Omental fat pad (tissue), 4 donors: ENCODE data around the gene CACNA1D. TPM values are rescaled to one million over a fixed set of nuclear protein-coding genes. Genes with fewer than 3 reads are reported as not detected.

ENCODE experiments used
- ATAC-seq: fragments of 150-250 bp; one replicate; pipeline ENCODE4 v1.9.1; 2016; ENCODE audit warnings: mild to moderate bottlenecking, moderate library complexity; ENCODE audit not compliant: low FRiP score
- DNase-seq: peaks from one replicate; pipeline ENCODE4 v3.0.0-alpha.2; 2019; ENCODE audit warnings: low spot score
- total RNA-seq, 4 donors: library from RNA; depleted of rRNA; stranded (reverse); fragments of >200 nt; gene quantifications; one replicate each; pipeline ENCODE4 v1.1.0, GENCODE V29; 2016
- TF ChIP-seq, protein P1 (sequence below), 3 donors: fragments of 450-650 bp; IDR thresholded peaks; one replicate each; pipeline ENCODE4 v1.5.1; 2016 to 2017; ENCODE audit warnings: antibody characterized with exemption in 3 of 3, mild to moderate bottlenecking in 3 of 3, moderate library complexity in 2 of 3

Gene CACNA1D
- total RNA-seq, 4 donors from 2014 or later, result 0.24 to 1.8 (median 0.74) TPM

DNA sequence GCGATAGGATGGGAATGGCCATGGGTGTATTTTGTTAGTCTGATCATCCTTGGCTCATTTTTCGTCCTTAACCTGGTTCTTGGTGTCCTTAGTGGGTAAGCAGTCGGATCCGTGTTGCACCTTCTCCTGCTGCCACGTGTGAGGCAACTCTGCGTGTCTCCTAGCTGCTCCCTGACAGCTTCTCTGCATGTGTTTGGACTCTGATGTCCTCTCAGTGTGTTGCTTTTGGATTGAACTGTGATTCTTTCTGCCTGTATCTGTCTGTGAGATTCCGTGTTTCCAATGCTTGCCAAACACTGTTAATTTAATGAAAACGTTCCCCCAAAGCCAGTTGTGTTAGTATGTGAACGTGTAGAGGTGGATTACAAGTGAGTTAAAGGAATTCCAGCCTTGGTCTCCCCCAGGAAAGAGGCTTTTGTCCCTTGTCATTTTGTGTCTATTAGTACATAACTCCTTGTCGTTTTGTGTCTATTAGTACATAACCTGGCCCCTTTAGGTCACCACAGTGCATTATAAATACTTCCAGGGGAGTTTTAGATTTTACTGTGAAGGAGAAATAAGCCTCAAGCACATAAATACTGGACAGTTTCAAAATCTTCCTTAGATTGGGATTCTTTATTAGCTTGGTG, 179.4 kb downstream of the CACNA1D start:
- DNase-seq (no peak), ATAC-seq (no peak)
- TF ChIP-seq, protein P1, sequence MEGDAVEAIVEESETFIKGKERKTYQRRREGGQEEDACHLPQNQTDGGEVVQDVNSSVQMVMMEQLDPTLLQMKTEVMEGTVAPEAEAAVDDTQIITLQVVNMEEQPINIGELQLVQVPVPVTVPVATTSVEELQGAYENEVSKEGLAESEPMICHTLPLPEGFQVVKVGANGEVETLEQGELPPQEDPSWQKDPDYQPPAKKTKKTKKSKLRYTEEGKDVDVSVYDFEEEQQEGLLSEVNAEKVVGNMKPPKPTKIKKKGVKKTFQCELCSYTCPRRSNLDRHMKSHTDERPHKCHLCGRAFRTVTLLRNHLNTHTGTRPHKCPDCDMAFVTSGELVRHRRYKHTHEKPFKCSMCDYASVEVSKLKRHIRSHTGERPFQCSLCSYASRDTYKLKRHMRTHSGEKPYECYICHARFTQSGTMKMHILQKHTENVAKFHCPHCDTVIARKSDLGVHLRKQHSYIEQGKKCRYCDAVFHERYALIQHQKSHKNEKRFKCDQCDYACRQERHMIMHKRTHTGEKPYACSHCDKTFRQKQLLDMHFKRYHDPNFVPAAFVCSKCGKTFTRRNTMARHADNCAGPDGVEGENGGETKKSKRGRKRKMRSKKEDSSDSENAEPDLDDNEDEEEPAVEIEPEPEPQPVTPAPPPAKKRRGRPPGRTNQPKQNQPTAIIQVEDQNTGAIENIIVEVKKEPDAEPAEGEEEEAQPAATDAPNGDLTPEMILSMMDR (IDR thresholded peaks at IDR 0.05), result no peak

DNA sequence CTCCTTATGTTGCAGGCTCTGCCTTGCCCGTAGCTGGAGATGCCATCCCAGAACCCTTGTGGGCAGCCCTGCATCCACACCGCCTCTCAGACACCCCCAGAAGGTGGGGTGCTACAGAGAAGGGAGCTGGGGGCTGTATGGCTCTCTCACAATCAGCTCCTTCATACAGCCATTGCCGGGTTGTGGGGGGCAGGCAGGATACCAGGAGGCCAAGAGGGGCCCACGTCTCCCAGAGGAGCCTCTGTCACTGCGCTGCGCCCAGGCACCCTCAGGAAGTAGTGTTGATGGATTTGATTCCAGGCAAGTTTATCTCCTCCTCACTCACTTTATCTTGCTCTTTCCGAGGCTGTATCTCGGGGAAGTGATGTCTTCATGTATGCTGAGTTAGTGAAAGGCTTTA, 180.2 kb downstream of the CACNA1D start:
- DNase-seq (no peak), ATAC-seq (no peak)
- TF ChIP-seq, protein P1 (IDR thresholded peaks at IDR 0.05), result no peak

DNA sequence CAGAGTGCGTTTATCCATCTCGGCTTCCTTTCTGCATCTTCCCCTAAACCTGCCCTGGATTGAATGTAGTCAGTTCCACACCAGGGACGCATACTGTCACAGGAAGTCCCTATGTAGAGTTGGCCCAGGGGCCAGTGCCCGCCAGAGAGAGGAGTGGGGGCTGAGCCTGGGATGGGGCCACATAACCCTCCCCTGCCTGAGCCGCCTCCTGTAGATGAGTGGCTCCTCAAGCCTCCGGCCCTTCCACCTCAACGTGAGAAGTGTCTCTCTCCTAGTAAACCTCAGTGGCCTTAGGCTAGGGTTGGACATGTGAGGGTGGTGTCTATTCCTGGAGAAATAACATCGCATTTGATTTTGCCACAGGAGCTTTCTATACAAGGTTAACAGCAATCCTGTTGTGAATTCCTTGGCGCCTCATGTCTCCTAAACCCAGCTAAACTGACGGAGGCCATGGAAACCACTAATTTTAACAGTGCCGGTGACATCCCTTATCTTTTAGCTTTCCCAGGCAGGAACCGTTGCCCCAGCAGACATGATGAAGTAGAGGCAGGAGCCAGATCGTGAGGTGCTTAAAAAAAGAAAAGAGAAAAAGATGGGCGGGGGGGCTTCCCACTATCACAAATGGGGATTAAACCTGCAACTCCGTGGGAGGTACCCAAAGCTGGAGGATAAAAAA, 180.7 kb downstream of the CACNA1D start:
- no peak for ATAC-seq
- DNase-seq, result no peak
- TF ChIP-seq, protein P1 (IDR thresholded peaks at IDR 0.05), result no peak

DNA sequence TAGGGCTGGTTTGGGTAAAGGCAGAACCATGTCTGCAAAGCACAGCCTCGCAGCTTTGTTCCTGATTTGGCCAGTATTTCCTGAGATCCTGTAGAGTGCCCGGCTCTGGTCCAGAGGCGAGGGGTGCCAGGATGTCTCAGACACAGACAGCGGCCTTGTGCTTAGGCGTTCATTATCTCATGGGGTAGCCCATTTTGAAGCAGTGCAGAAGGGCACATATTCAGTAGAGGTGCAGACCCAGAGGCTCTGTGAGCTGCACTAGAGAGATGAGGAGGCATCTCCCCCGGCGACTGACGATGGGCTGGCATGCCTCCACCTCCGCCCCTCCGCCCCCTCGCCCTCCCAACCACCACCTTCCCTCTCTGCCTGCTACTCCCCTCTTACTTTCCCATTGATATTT, 181.5 kb downstream of the CACNA1D start:
- TF ChIP-seq, protein P1 (IDR thresholded peaks at IDR 0.05), result no peak
- no peak for ATAC-seq
- DNase-seq, result no peak

DNA sequence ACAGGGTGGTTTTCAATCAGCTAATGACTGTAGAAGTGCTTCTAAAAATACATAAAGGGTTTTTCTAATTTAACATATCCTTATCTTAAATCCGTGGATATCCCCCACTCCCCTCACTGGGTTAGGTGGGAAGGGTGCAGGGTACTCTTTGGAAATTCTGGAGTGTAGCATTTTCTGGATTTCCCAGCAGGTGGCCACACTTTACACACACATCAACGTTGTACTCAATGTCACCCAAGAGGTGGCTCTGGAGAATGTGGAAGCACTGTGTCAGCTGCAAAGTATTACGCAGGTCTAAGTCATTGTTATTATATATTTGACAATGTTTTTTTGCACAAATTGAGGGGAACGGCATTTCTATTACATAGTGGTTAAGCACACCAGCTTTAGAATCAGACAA, 183.0 kb downstream of the CACNA1D start:
- ATAC-seq (no peak), DNase-seq (no peak)

DNA sequence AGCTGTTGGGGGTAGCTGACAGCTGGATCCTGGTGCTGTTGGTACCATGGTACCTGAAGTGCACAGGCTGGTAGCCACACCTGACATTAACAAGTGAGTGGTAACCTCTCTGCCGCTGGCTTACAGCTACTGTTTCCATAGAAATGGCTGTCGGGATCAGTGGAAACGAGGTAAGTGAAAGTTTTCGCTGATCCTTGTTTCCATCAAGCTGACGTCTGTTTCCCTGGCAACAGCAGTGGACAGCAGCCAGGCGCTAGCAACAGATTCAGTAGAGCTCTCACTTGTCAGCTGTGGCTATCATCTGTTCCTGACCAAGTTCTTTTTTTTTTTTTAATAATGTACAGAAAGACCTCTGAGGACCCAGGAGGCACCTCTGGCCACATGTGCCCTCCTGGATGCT, 185.6 kb downstream of the CACNA1D start:
- TF ChIP-seq, protein P1 (IDR thresholded peaks at IDR 0.05), result no peak
- DNase-seq, result no peak
- no peak for ATAC-seq

More for the DNA sequence above, 183.0 kb downstream of the CACNA1D start:
- TF ChIP-seq, protein P1 (IDR thresholded peaks at IDR 0.05), result no peak

DNA sequence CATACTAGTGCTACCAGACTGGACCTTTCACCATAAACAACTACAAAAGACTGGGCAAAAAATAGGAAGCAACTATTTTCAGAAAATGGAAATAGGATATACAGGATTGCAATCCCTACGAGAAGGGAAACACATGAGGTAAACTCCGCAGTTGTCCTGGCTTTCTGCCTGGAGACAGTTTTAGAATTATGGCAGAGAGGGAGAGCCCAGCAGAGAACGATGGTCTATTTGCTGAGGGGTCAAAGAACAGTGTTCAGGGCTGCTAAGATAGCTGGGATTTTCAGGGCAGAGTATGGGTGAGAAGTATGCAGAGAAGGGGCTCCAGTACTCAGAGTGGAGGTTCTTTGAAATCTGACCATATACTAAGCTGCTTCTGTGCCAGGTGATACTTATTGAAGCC, 188.4 kb downstream of the CACNA1D start:
- DNase-seq, result no peak
- no peak for ATAC-seq
- TF ChIP-seq, protein P1 (IDR thresholded peaks at IDR 0.05), result no peak
